Superior temporal gyrus (tissue), 1 donor: ENCODE measurements around the gene SLF2.

ENCODE experiments used
- DNase-seq: peaks from one replicate; pipeline ENCODE4 v3.0.0-alpha.2; 2016; ENCODE audit errors: extremely low spot score

The SLF2 gene

DNA sequence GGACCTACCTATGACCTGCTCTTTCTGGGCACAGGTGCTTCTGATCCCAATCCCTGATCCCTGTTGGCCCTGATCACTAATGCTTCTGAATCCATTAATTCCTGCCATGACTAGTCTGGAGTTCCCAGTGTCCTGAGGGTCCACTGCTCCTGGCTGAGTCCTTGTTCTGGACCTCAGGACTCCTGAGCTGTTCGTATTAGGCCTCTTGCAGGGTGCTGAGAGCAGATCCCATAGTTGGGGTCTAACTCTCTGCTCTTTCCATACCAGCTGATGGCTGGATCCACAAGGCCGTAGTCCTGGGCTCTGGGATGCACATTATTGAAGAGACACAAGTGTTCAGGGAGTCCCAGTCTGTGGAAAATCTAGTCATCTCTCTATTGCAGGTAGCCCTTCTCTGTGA is 67.5 kb downstream of the SLF2 start:
- DNase-seq, result no peak

DNA sequence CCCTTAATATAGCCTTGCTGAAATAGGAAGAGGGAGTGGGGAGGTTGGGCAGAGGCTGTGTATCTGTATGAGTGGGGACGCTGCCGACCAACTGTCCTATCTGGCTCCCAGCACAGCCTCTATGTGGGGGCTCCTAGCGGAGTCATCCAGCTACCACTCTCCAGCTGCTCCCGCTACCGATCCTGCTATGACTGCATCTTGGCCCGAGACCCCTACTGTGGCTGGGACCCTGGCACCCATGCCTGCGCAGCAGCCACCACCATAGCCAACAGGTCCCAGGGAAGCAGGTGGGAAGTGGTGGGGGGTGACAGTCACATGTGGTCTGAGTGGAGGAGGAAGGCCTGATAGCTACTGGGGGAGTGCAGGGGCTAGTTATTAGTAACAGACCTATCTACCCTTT is 67.9 kb downstream of the SLF2 start:
- DNase-seq, result no peak

DNA sequence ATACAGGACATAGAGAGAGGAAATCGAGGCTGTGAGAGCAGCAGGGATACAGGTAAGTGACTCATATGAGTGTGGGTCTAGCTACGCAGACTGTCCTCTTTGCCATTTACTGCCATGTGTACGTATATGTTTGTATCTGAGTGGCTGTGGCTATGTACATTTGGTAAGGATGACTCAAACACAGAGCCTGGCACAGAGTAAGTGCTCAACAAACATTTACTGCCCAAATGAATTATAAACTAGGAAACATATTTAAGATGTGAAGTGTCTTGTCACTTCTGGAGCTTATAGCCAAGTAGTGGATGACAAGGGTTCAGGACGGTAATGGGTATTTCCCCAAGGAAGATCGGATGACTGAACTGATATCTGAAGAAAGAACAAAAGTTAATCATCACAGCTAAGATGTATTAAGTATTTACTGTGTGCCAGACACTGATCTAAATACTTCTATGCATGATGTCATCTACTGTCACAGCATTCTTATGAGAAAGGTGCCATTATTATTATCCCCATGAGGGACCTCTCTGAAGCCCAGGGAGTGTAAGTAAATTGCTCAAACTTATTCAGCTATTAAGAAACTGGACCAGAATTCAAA is 68.5 kb downstream of the SLF2 start:
- no peak for DNase-seq

DNA sequence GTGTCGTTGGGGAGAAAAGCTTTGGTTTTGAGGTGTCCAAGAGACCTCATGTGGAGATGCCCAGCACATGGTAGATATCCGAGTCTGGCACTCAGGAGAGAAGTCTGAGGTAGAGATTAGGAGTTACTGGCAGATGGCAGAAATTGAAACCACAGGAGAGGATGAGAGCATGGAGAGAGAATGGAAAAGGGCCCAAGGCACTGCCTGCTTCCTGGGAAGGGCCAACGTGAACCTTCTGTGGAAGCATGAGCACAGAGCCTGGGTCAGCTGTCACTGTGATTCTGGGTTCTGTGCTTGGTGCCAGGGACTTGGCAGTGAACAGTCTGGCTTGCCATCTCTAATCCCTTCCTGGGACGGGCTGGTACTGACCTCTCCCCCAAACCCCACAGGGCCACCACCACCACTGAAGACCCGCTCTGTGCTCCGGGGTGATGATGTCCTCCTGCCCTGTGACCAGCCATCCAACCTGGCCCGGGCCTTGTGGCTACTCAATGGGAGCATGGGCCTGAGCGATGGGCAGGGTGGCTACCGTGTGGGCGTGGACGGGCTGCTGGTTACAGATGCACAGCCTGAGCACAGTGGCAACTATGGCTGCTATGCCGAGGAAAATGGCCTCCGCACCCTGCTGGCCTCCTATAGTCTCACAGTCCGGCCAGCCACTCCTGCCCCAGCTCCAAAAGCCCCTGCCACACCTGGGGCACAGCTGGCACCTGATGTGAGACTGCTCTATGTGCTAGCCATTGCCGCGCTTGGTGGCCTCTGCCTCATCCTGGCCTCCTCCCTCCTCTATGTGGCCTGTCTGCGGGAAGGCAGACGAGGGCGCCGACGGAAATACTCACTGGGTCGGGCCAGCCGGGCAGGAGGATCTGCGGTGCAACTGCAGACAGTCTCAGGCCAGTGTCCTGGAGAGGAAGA is 70.4 kb downstream of the SLF2 start:
- DNase-seq, result no peak

DNA sequence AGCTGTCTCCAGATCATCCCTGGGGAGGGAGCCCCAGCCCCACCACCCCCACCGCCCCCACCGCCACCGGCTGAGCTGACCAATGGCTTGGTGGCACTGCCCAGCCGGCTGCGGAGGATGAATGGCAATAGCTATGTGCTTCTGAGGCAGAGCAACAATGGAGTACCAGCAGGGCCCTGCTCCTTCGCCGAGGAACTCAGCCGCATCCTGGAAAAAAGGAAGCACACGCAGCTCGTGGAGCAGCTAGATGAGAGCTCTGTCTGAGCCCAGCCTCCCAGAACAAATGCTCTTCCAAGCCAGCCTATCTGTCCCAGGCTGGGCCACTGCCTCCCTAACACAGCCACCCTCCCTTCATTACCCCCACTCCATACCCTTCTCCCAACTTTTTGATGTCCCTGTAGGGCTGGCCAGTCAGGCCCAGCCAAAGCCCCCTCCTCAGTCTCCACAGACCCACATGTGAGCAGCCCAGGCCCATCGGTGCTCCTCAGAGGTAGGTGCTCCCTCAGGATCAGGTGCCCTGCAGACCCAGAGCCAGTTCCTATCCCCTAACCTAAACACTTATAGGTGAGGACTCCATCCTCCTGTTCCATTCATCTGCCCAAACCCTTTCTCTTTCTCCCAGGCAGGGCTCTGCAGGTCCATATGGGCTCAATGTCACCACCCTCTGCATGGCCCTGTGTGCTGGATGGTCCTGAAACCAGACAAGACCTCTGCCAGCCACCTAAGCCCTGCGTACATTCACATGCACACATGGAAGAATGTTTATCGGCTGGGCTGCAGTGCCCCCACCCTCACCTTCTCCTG is 71.3 kb downstream of the SLF2 start:
- no peak for DNase-seq

DNA sequence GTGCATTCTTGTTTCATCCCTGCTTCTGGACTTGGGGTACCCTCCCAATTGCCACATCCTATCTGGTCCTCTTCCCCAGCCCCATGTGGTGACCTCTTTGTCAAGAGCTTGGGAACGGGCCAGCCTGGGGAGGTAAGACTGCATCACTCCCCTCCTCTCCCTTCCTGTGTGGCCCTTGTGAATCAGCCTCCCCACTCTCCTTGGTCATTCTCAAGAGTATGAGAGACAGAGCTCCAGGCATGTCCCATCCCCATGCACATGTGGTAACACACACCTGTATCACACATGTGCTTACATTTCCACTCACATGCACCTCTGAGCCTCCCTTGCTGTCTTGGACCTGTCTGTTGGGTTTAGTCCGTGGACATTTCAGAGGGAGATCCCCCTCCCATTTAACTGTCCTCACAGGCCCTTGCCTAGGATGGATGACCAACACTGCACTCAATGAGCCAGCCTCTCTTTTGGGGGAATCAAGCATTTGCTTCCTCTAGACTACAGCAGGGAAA is 72.0 kb downstream of the SLF2 start:
- no peak for DNase-seq

DNA sequence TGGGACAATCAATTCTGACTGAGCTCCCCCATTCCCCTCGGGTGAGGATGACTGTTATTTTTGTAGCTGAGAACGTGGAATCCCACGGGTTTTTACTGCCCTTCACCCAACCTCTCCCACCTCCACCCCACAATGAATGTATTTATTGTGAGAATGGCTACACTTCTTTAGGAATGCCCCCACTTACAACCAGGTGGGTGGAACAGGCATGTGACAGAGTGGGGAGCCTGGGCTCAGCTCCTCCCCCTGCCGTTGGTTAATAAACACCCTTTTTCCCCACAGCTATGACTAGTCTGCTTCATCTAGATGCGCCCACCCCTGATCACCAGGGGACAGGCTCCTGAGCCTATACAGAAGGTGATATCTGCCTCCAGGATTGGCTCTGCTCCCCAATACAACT is 72.6 kb downstream of the SLF2 start:
- no peak for DNase-seq

DNA sequence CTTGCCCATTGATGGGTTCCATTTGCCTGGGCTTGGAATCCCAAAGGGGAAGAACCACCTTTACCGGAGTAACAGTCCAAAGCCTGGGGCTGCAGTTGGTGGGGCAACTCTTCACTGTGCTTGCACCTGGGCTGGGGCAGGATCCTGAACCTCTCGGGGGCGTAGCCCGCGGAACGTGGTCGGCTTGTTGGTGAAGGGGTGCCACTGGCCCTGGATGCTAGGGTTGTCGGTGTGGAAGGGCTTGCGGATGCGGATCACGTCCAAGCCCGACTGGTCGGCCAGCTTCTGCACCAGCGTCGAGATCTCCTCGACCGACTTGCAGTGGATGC is 73.8 kb downstream of the SLF2 start:
- no peak for DNase-seq

DNA sequence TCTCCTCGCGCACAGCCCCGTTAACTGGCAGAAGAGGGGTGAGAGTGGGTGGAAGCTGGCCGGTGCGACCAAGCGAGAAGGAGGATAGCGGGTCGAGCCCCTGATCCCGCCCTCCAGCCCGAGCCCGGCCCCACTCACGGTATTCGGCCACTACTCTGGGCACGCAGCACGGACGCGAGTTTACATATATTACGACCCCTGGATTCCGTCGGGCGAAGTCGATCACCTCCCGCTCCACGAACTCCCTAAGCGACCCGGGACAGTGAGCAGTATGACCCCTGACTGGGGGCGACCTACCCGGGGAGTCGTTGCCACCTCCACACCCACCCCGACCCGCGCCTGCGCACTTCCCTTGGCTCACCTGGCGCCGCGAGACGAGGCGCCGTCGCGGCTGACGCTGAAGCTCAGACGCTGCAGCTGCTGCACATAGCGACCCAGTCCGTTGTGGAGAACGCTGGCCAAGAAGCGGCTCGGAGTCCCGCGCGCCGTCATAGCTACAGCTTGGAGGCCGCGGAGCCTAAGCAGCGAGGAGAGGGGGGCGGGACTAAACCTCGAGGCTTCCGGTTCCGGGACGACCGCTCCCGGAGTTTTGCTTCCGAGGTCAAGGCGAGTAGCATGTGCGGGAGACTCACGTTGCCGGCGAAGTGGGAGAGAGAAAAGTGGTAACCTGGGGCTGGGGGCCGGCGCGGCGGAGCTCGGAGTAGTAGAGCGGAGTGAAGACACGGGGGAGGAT is 74.4 kb downstream of the SLF2 start, which contains the start of the genes MRPL43 and TWNK:
MRPL43 (minus strand) TSS at position 546 of the 733 bp plus-strand sequence; CDS start at position 492, 54 bp downstream.
TWNK (plus strand) TSS at position 592 of the 733 bp plus-strand sequence. CDS start 668 bp downstream, outside the sequence.
- peak; percentile 93 for DNase-seq

DNA sequence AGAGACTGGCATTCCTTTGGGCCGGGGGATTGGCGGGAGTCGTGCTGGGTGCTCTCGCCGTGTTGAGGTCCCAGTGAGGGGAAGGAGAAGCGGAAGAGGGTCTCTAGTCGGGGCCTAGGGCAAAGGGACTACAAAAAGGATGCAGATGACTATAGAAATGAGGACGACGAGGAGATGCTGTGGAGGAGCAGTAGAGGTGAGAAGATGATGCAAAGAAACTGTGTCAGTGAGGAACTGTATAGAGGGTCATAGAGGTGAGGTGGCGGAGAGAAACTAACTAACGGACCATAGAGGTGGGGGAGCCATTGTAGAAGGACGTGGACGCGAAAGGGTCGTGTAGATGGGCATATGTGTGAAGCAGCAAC is 74.9 kb downstream of the SLF2 start:
- no peak for DNase-seq

DNA sequence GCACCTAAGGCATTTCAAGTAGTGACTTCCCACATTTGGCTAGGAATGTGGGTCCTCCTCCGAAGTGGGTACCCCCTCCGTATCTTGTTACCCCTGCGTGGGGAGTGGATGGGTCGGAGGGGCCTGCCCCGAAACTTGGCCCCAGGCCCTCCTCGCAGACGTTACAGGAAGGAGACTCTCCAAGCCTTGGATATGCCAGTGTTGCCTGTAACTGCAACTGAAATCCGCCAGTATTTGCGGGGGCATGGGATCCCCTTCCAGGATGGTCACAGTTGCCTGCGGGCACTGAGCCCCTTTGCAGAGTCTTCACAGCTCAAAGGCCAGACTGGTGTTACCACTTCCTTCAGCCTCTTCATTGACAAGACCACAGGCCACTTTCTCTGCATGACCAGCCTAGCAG is 75.4 kb downstream of the SLF2 start:
- no peak for DNase-seq

DNA sequence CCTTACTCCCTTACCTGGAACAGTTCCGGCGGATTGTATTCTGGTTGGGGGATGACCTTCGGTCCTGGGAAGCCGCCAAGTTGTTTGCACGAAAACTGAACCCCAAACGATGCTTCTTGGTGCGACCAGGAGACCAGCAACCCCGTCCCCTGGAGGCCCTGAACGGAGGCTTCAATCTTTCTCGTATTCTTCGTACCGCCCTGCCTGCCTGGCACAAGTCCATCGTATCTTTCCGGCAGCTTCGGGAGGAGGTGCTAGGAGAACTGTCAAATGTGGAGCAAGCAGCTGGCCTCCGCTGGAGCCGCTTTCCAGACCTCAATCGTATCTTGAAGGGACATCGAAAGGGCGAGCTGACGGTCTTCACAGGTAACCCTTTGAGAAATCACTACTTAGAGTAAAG is 76.3 kb downstream of the SLF2 start:
- no peak for DNase-seq

DNA sequence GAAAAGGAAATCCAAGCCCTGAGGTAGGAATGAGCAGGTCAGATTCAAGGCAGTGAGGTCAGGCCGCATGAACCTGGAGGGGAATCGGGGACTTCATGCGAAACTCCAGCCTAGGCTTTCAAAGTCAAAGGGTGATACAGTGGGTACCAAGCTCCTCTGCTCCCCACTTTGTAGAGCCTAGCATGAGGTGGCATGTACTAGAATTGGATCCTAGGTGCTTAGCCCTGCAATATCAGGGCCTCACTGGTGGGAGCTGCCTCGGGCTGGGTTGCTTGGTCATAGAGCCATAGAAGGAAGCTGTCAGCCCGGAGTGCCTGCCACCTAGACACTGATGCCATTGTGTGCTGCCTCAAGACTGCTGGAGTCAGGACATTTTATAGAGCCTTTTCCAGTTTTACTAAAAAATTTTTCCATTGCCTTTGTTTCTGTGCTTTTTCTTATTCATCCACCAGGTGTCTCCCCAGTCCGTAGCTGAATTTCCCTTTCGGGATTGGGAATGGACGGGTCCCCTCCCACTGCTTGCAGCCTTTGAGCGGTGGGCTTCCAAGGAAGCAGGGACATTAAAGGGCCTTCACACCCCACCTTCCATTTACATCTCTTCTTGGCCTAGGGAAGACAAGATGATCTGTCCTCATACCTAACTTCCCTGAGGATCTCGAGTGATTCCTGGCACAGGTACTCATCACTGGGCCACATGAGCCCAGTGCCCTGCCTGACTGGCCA is 81.4 kb downstream of the SLF2 start:
- DNase-seq, result peak; percentile 90

DNA sequence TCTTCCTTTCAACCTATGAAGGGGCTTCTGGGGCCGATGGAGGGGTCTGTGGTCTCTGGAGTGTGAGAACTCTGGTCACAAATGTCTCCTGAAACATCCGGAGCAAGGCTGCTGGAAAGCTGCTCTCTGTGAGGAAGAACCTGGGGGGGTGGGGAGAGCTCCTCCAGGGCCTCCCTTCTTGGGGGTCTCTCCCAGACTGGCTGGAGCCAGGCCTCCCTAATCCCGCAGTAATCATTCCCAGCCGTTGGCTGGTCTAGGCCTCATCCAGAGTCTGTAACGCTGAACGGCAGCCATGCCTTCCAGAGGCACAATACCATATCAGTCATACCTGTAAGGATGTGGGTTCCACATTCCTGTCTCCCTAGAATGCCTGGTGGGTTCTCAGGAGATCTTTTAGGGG is 82.4 kb downstream of the SLF2 start:
- no peak for DNase-seq

DNA sequence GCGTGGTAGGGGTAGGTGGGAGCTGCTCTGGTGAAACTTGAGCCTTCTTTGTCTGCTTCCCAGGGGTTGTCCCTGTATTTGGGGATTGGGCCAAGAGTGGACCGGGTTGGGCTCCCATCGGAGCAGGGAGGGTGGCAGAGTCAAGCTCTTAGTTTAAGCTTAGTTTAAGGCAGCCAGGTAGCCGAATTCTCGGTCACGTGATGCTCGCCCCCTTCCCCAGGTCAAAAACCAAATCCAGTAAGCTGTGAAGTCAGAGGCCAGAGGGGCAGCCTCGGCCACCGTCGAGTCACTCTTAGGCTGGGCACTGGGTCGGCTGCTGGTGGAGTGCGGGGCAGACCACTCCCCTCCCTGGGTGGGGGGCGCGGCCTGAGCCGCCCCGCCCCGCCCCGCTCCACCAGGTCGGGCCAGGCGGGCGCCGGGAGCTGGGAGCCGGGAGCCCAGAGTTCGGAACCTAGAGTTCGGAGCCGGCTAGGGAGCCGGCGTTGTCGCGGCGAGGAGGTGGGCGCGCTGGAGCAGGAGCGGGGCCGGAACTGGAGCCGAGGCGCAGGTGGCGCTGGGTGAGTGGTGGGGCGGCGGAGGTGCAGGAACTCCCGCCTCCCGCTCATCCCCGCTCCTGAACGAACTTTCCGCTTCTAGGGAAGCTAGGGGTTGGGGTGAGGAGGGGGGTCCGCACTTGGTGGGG is 84.1 kb downstream of the SLF2 start:
- no peak for DNase-seq

DNA sequence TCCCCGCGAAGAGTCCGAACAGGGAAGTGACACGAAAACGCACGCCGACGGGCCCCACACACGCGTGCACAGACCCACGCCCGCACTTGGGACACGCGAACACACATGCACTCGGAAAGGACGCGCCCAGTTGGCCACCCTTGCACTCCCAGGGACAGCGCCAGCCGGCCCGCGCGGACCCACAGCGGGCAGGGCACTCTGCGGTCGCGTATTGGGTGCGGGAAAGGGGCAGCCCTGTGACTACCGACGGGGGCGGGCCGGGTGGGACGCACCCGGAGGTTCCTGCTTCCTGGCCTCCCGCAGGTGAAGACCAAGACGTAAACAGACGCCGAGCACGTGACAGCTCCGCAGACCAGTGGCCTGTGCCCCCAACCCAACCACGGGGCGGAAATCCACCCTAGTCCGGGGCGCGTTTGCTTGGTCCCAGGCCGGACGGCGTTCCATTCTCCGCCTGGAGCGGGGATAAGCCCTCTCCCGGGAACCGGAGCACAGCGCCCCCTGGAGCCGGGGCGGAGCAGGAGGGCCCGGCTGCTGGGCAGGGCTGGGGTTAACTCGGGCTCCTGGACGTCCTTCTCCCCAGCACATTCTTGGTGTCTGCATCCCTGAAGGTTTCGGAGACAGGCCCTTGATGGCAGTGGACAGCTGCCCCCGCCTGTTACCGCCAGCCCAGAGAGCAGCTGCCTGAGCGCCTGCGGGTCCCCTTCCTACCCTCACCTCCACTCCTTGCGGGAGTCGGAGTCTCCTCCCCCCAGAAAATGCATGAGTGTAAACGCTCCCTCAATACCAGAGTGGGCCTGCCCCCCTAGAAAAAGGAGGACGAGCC is 84.8 kb downstream of the SLF2 start:
- DNase-seq, result peak; percentile 72

DNA sequence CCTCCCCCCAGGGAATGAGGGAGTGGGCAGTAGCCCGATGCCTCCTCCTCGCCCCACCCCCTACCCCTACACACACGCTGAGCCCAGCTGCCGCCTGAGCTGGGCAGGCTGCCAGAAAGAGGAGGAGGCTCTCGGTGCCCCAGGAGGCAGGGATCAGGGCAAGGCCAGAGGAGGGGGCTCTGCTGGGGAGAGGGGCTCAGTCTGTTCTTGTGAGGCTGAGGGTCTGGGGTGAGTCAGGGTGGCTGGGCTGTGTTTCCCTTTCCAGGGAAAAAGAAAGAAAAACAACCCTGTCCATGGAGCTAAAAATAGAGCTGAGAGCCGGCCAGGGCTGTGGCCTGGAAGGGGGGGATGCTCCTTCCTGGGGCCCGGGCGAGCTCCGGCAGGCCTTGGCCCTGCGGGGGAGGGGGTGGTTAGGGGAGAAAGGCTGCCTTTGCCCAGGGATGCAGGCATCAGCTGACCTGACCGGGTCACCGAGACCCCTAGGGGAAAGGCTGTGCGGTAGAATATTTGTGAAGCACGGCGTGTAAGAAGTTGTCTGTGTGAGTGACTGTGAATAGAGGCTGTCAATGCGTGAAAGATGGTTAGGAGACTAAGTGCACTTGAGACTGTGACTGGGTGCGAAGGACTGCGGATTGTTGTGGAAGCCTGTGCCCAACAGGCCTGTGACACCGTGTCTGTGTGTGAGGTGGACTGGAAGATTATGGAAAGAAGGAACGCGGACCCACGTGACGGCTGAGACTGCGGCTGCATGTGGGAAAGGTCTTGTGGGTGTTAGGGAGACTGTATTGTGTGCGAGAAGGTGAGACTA is 85.6 kb downstream of the SLF2 start:
- peak; percentile 90 for DNase-seq

DNA sequence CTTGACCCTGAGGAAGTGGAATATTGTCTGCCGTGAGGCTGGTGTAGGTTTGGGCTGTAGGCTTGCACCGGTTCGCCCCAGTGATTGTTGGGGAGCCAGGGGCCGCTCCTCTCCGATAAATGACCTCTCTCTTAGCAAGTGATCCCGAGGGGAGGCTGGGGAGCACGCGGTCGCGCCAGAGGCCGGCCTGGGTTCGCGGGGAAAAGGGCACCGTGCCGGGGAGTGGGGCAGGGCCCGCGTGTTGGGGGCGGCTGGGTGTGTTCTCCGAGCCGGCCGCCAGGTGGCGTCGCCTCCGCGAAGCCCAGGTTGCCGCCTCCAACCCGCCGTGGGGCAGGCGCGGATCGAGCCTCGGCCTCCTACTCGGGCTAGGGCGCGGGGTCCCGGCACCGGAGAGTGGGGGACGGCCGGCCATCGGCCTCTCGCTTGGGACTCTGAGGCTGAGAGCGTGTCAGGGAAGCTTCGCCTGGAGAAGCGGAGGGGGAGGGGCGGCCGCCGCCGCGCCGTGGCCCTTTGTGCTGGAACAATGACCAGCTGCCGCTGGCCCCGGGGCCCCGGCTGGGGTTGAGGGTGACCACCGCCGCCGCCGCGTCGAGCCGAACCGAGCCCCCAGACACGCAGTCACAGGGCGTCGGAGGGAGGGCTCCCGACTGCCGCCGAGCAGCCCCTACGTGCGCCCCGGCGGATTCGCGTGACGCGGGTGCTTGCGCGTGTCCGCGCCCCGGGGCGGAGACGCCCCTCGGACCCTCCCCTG is 86.4 kb downstream of the SLF2 start:
- peak; percentile 83 for DNase-seq
